H1 (cell line): ENCODE data around the gene MED19. TPM values are rescaled to one million over a fixed set of nuclear protein-coding genes. Genes with fewer than 3 reads are reported as not detected.
A peak's percentile ranks its signal among the peaks of the same experiment; 100 is the strongest.

Experiments
- CTCF ChIA-PET: fragments of 300-600 bp; sonication (Branson Sonifier 250); formaldehyde crosslinking; loops from one replicate; lab custom pipeline; 2021; ENCODE audit not compliant: partially characterized antibody; lab: Charles Lee
- POLR2A ChIA-PET: fragments of 300-600 bp; sonication (Branson Sonifier 250); formaldehyde crosslinking; loops from one replicate; lab custom pipeline; 2021; ENCODE audit warnings: inconsistent platforms; ENCODE audit not compliant: partially characterized antibody; lab: Charles Lee
- DNase-seq, 2 experiments: peaks; one replicate each; pipeline versions ENCODE4 v3.0.0 to v3.0.0-alpha.2; 2010 to 2022; ENCODE audit warnings: low spot score in 2 of 2, low read depth in 1 of 2, mixed read lengths in 1 of 2
- FAIRE-seq: peaks from 2 replicates; lab custom pipeline; 2011; peaks lifted over from hg19 to GRCh38; lab: Jason Lieb, UNC
- H2AFZ ChIP-seq: 2 replicates; pipeline ENCODE4 v1.8.1; 2012; ENCODE audit warnings: low read length, inconsistent platforms
- H2AK5ac ChIP-seq: 2 replicates; pipeline ENCODE4 v1.6.1; 2013; ENCODE audit warnings: low read depth, low read length
- H2BK120ac ChIP-seq: replicated peaks from 2 replicates; pipeline ENCODE3; 2013; ENCODE audit warnings: low read depth, low read length, inconsistent platforms
- H2BK12ac ChIP-seq: 2 replicates; pipeline ENCODE4 v1.6.1; 2013; ENCODE audit warnings: low read depth, low read length
- H2BK15ac ChIP-seq: 2 replicates; pipeline ENCODE4 v1.6.1; 2013; ENCODE audit warnings: low read length
- H2BK20ac ChIP-seq: 2 replicates; pipeline ENCODE4 v1.6.1; 2013; ENCODE audit warnings: low read length
- H2BK5ac ChIP-seq: 2 replicates; pipeline ENCODE4 v1.6.1; 2013; ENCODE audit warnings: low read depth, low read length
- H3K14ac ChIP-seq: 2 replicates; pipeline ENCODE4 v1.6.1; 2013; ENCODE audit warnings: inconsistent platforms; ENCODE audit not compliant: insufficient read length
- H3K18ac ChIP-seq: 2 replicates; pipeline ENCODE4 v1.6.1; 2013; ENCODE audit warnings: low read length; ENCODE audit errors: extremely low read depth
- H3K23ac ChIP-seq: 2 replicates; pipeline ENCODE4 v1.6.1; 2013; ENCODE audit warnings: inconsistent platforms; ENCODE audit not compliant: insufficient read length
- H3K23me2 ChIP-seq: 2 replicates; pipeline ENCODE4 v1.6.1; 2013; ENCODE audit warnings: low read depth, low read length
- H3K27ac ChIP-seq: 2 replicates; pipeline ENCODE4 v1.6.1; 2011; ENCODE audit warnings: low read depth, low read length, inconsistent platforms
- H3K27me3 ChIP-seq, 4 experiments: replicated peaks in 1 of 4; 1 replicate in 1 of 4; 2 replicates in 3 of 4; pipeline versions ENCODE4 v1.6.1 to v1.8.1; 2011 to 2013; ENCODE audit warnings: low read length in 3 of 4, mild to moderate bottlenecking in 3 of 4, inconsistent platforms in 2 of 4, mixed read lengths in 2 of 4, moderate library complexity in 1 of 4; ENCODE audit not compliant: control insufficient read depth in 3 of 4, insufficient read depth in 3 of 4; ENCODE audit errors: extremely low read depth in 1 of 4
- H3K36me3 ChIP-seq, 4 experiments: 2 replicates each; pipeline versions ENCODE4 v1.6.1 to v1.8.1; 2011 to 2013; ENCODE audit warnings: mild to moderate bottlenecking in 4 of 4, low read length in 3 of 4, moderate library complexity in 2 of 4, control low read depth in 1 of 4, inconsistent platforms in 1 of 4; ENCODE audit not compliant: insufficient read depth in 4 of 4, control insufficient read depth in 2 of 4
- H3K4ac ChIP-seq: replicated peaks from 2 replicates; pipeline ENCODE3; 2013; ENCODE audit warnings: low read length, low read depth, mixed read lengths, inconsistent platforms; ENCODE audit not compliant: insufficient read length
- H3K4me1 ChIP-seq, 4 experiments: replicated peaks in 1 of 4; 1 replicate in 1 of 4; 2 replicates in 3 of 4; pipeline versions ENCODE4 v1.6.1 to v1.8.1; 2011 to 2013; ENCODE audit warnings: low read length in 3 of 4, inconsistent platforms in 2 of 4, mixed read lengths in 1 of 4; ENCODE audit not compliant: insufficient read depth in 4 of 4, control insufficient read depth in 3 of 4
- H3K4me2 ChIP-seq, 2 experiments: 2 replicates each; pipeline versions ENCODE4 v1.6.1 to v1.8.1; 2011 to 2013; ENCODE audit warnings: low read depth in 2 of 2, low read length in 2 of 2, control low read depth in 1 of 2, inconsistent platforms in 1 of 2, mild to moderate bottlenecking in 1 of 2; ENCODE audit not compliant: insufficient read depth in 1 of 2
- H3K4me3 ChIP-seq, 4 experiments: fragments of 200-600, 300-600 bp in 1 of 4; sonication (generic), shearing (Covaris generic), sonication (Bioruptor Twin) in 1 of 4; 2 replicates each; pipeline versions ENCODE4 v1.5.1 to v1.8.1; 2011 to 2016; ENCODE audit warnings: low read length in 4 of 4, low read depth in 3 of 4, control low read depth in 2 of 4, inconsistent platforms in 2 of 4, mild to moderate bottlenecking in 2 of 4, mixed read lengths in 1 of 4, moderate library complexity in 1 of 4; ENCODE audit not compliant: insufficient read depth in 2 of 4; ENCODE audit errors: extremely low read depth in 1 of 4
- H3K56ac ChIP-seq: replicated peaks from 2 replicates; pipeline ENCODE3; 2013; ENCODE audit warnings: low read depth, mild to moderate bottlenecking, mixed read lengths, low read length, inconsistent platforms; ENCODE audit not compliant: insufficient read length
- H3K79me1 ChIP-seq: 2 replicates; pipeline ENCODE4 v1.6.1; 2013; ENCODE audit warnings: low read depth, low read length, control low read depth
- H3K79me2 ChIP-seq, 2 experiments: 2 replicates each; pipeline versions ENCODE4 v1.6.1 to v1.8.1; 2012 to 2013; ENCODE audit warnings: low read length in 2 of 2, mild to moderate bottlenecking in 2 of 2, inconsistent platforms in 1 of 2; ENCODE audit not compliant: insufficient read depth in 2 of 2, control insufficient read depth in 1 of 2
- H3K9ac ChIP-seq, 4 experiments: replicated peaks in 1 of 4; 1 replicate in 1 of 4; 2 replicates in 3 of 4; pipeline versions ENCODE4 v1.6.1 to v1.8.1; 2011 to 2013; ENCODE audit warnings: low read depth in 3 of 4, low read length in 3 of 4, control low read depth in 2 of 4, mild to moderate bottlenecking in 2 of 4, moderate library complexity in 2 of 4, inconsistent platforms in 1 of 4; ENCODE audit errors: extremely low read depth in 1 of 4
- H3K9me3 ChIP-seq, 2 experiments: 2 replicates each; pipeline versions ENCODE4 v1.6.1 to v1.8.1; 2012 to 2013; ENCODE audit warnings: mild to moderate bottlenecking in 2 of 2, moderate library complexity in 2 of 2, control low read depth in 1 of 2, inconsistent platforms in 1 of 2, low read depth in 1 of 2, low read length in 1 of 2, mixed read lengths in 1 of 2; ENCODE audit not compliant: insufficient read depth in 2 of 2
- H4K20me1 ChIP-seq, 2 experiments: replicated peaks in 1 of 2; 2 replicates each; pipeline versions ENCODE3 to v1.8.1; 2011 to 2013; ENCODE audit warnings: inconsistent platforms in 2 of 2, low read length in 2 of 2, mild to moderate bottlenecking in 1 of 2; ENCODE audit not compliant: insufficient read depth in 2 of 2, control insufficient read depth in 1 of 2
- H4K5ac ChIP-seq: 2 replicates; pipeline ENCODE4 v1.6.1; 2013; ENCODE audit warnings: low read length, low read depth, mixed read lengths, inconsistent platforms; ENCODE audit not compliant: insufficient read length
- H4K8ac ChIP-seq: 2 replicates; pipeline ENCODE4 v1.8.0; 2013; ENCODE audit warnings: mild to moderate bottlenecking, moderate library complexity, low read length, inconsistent platforms; ENCODE audit not compliant: insufficient read depth; ENCODE audit errors: extremely low read depth
- H4K91ac ChIP-seq: replicated peaks from 2 replicates; pipeline ENCODE3; 2013; ENCODE audit warnings: low read length, mixed read lengths, inconsistent platforms; ENCODE audit not compliant: insufficient read length
- CEBPB ChIP-seq: IDR thresholded peaks from 2 replicates; pipeline ENCODE4 v1.6.1; 2012; ENCODE audit warnings: low read depth, low read length
- GABPA ChIP-seq: IDR thresholded peaks from 2 replicates; pipeline ENCODE4 v1.6.1; 2011; ENCODE audit warnings: mild to moderate bottlenecking, low read length, moderate library complexity, borderline replicate concordance; ENCODE audit not compliant: insufficient read depth
- GTF2F1 ChIP-seq: IDR thresholded peaks from 2 replicates; pipeline ENCODE4 v1.6.1; 2012; ENCODE audit warnings: low read depth, low read length, improper control_type of control experiment, borderline replicate concordance
- TBP ChIP-seq: IDR thresholded peaks from 2 replicates; pipeline ENCODE4 v1.6.1; 2011; ENCODE audit warnings: low read depth, low read length, improper control_type of control experiment
- WGBS, 2 experiments: shearing (Covaris generic) in 1 of 2; methylation state at CpG; one replicate each; pipeline versions ENCODE4 v1.1.6 to v1.1.7; 2013 to 2015; ENCODE audit warnings: low lambda C conversion rate in 2 of 2, mixed read lengths in 2 of 2, inconsistent platforms in 1 of 2, low coverage in 1 of 2, missing lambda C conversion rate in 1 of 2; ENCODE audit not compliant: insufficient replicate concordance in 2 of 2, insufficient coverage in 1 of 2, insufficient read length in 1 of 2; ENCODE audit errors: extremely low coverage in 1 of 2, missing lambda C conversion rate in 1 of 2; 5-methylcytosine and 5-hydroxymethylcytosine counted together
- polyA plus RNA-seq, 7 experiments: library from polyadenylated mRNA; depleted of rRNA in 3 of 7; stranded (reverse) in 5 of 7; unstranded in 2 of 7; fragments of >200 nt in 5 of 7; fragments of 200-250 nt in 2 of 7; gene quantifications; 1 replicate in 5 of 7; 2 replicates in 1 of 7; 4 replicates in 1 of 7; pipeline versions ENCODE4 v1.2.1 to v1.2.3, GENCODE V29; 2011 to 2013; ENCODE audit warnings: missing spikeins in 2 of 7, mixed read lengths in 2 of 7
- total RNA-seq: library from RNA; stranded (reverse); fragmentation: NEBNext Ultra II Directional; extraction: Animal tissue kit (Norgen Biotek cat#: 25700); gene quantifications from 2 replicates; pipeline ENCODE4 v1.2.1, GENCODE V29; 2021
- TF ChIP-seq, protein P1 (sequence below): IDR thresholded peaks from 2 replicates; pipeline ENCODE4 v1.6.1; 2011; ENCODE audit warnings: low read length, improper control_type of control experiment

Gene MED19
- total and polyA plus RNA-seq, 2 of the 8 experiments (the other 6 are each of a cell fraction or from before 2014, with no cell fraction given) = 19.4 to 35.4 TPM

DNA sequence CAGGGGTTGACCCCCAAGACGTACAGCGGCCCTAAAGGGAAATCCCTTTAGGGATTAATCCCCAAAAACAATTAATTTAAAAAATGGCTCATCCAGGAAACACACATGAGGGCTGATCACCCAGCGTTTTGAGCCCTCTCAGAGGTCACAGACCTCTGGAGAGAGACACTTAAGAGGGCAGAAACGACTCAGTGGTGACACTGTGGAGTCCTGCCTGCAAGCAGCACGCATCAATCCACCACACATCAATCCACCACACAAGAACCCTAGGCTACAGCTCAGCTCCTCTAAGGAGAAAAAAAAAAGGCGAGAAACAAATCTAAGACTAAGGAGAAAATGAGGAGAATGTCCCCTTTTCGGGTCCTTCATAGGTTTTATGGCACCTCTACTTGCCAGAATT lies 16.8 kb upstream of the MED19 start:
- Histone ChIP-seq H4K5ac (no peak overlapping the region), H3K9me3 (no peaks in the 10 kb centered on the region), H3K23ac (no peak overlapping the region), H3K4me3 (no peak overlapping the region), H2AFZ (no peak overlapping the region), H3K14ac (no peak overlapping the region), H2BK20ac (no peak overlapping the region), H4K20me1 (peaks cover 0 to 4% of the 10 kb centered on the region in 2 experiments), H3K4me2 (peak overlapping the region; percentile 10 to 41; a peak in 1 of 4 replicates), H3K18ac (no peak overlapping the region), H3K27me3 (no peaks in the 10 kb centered on the region), H3K27ac (no peak overlapping the region), H3K9ac (no peak overlapping the region), H4K8ac (no peak overlapping the region), H3K56ac (no peak overlapping the region), H2BK5ac (peak overlapping the region; percentile 74), H3K4ac (no peak overlapping the region), H3K79me2 (peaks cover 0 to 71% of the 10 kb centered on the region in 2 experiments; a peak in 2 of 4 replicates), H2BK15ac (no peak overlapping the region), H2AK5ac (no peak overlapping the region), H3K79me1 (peaks cover 4% of the 10 kb centered on the region), H3K23me2 (no peaks in the 10 kb centered on the region), H2BK12ac (no peak overlapping the region), H4K91ac (no peak overlapping the region), H2BK120ac (no peak overlapping the region), H3K4me1 (peaks cover 0 to 3% (median 1%) of the 10 kb centered on the region in 4 experiments; a peak in 2 of 7 replicates), H3K36me3 (no peaks in the 10 kb centered on the region; a peak in 1 of 8 replicates)
- DNase-seq = no peak
- POLR2A ChIA-PET = interaction anchor here (0.6 to 4.1 kb wide), 8 partner anchors 10 to 276 kb away, joined by 3 to 30 read pairs (median 4); partner anchors contain the start of genes MED19, SELENOH and TMX2
- CTCF ChIA-PET = interaction anchor here (1.1 to 2.1 kb wide), 3 partner anchors 8 to 72 kb away, joined by 3 to 6 read pairs (median 3); no protein-coding TSS in a partner anchor
- no peak for TF ChIP-seq CEBPB
- no peak for TF ChIP-seq GABPA
- TF ChIP-seq TBP = no peak
- TF ChIP-seq, protein P1, sequence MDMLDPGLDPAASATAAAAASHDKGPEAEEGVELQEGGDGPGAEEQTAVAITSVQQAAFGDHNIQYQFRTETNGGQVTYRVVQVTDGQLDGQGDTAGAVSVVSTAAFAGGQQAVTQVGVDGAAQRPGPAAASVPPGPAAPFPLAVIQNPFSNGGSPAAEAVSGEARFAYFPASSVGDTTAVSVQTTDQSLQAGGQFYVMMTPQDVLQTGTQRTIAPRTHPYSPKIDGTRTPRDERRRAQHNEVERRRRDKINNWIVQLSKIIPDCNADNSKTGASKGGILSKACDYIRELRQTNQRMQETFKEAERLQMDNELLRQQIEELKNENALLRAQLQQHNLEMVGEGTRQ = no peak
- no peak for TF ChIP-seq GTF2F1
- 77% methylated on average over 7 of the region's 7 CpGs; no CpG with 5 or more reads in 1 of the 2 experiments for WGBS, 2 experiments
- no peak for FAIRE-seq
